DLD1 (cell line): ENCODE data around the gene SH3RF1.
"Not testable (repeated sequence)": the region's sequence is repeated elsewhere in the genome, so short reads cannot be mapped to it uniquely, and the experiment has no call there.

Experiments used
- in situ Hi-C: cut with HindIII; loops from 2 replicates; pipeline ENCODE4 v1.10.0; 2017; ENCODE audit warnings: low sequenced_read_pairs

SH3RF1 gene

GRCh38 chr4:169277838-169278237 is 7.1 kb upstream of the SH3RF1 start:
- in situ Hi-C loops, result not testable (repeated sequence)

- in situ Hi-C loops, result no loop called here
Observed at GRCh38 chr4:169275180-169275579, 4.4 kb upstream of the SH3RF1 start.

GRCh38 chr4:169274033-169274432 is 3.3 kb upstream of the SH3RF1 start:
- in situ Hi-C loops, result no loop called here

- in situ Hi-C loops, result no loop called here
Observed at GRCh38 chr4:169272265-169272886, 1.6 kb upstream of the SH3RF1 start.

DNA sequence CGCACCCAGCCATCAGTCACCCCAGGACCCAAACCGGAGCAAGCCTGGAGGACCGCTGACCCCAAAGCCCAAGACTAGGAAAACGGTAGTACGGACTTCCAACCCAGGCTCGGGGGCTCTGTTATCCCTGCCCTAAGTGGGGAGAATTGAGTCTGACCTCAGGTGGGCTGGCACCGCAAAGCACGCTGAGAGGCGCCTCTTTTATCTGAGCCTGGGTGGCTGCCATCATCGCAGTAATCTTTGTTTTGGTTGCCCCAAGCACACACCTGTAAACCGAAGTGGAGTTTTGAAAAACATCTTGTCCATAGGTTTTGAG is 894 bp upstream of the SH3RF1 start:
- in situ Hi-C loops, result no loop called here

- in situ Hi-C loops, result no loop called here
Observed at GRCh38 chr4:169269916-169270809, 593 bp downstream of the SH3RF1 start.

GRCh38 chr4:169268951-169269760 is 1.6 kb downstream of the SH3RF1 start:
- in situ Hi-C loops, result no loop called here

DNA sequence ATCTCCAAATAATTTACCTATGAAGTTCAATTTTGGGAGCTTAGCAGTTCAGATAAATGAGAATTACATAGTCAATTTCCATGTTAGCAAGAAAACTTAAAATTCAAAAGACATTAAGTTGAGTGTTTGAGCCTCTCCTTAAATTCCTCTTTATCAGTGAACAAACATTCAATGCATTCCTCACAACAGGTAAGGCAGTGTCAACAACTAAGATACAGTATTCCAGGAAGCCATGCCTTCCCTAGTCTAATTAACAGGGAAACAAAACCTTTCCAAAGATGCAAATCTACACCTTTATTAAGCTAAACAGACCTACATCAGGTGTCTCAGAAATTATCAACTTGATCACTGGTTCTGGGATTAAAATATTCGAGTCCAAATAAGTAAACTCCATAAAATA is 3.7 kb downstream of the SH3RF1 start:
- in situ Hi-C loops, result no loop called here

DNA sequence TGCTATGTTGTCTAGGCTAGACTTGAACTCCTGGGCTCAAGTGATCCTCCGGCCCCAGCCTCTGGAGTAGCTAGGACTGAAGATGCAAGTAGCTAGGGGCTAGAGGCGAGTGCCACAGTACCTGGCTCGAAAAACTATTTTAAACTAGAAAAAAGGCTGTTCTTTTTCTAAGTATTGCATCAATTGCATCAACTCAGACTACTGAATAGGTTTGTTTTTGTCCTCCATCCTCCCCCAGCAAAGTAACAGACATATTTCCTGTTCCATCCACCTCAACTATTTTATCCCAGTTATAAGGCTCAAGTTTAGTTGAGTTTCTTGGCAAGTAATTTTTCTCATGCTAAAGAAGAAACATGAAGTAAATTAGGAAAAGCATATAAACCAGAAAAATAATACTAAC is 4.1 kb downstream of the SH3RF1 start:
- in situ Hi-C loops, result no loop called here

DNA sequence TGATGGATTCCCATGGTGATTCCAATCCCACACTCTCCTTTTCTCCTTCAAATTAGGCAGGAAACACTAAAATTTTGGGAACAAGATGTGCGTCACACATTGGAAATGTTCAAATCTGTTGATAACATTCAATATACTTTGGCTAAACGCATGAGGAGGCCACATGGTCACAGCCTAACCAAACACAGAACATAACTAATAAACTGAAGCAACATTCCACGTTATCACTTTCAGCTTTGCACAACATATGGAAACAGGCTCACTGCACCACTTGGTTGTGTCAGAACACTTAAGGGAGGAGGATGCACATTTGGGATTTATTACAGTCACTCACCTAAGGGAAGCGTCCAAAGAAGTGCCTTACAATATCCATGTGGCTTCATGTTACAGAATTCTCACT is 4.7 kb downstream of the SH3RF1 start:
- in situ Hi-C loops, result no loop called here

DNA sequence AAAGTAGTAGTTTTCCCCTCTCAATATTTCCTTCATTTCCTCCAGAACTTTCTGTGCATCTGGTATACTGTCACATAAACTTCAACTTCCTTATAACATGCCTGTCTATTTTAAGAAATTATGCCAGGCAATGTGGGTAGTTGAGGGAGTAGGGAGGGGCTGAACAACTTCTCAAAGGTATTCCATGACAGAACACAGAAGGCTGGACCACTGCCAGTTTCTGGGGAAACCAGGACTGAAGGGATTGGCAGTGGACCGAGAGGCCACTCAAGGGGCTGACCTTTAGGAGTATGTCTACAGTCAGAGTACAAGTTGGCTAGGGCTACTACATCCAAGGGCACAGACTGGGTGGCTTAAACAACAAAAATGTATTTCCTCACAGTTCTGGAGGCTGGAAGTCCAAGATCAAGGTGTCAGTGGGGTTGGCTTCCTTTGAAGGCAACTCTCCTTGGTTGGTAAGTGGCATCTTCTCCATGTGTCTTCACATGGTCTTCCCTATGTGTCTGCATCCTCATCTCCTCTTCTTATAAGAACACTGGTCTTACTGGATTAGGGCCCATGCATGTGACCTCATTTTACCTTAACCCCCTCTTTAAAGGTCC is 6.9 kb downstream of the SH3RF1 start:
- in situ Hi-C loops, result no loop called here

GRCh38 chr4:169260217-169260866 is 10.4 kb downstream of the SH3RF1 start:
- in situ Hi-C loops, result no loop called here

DNA sequence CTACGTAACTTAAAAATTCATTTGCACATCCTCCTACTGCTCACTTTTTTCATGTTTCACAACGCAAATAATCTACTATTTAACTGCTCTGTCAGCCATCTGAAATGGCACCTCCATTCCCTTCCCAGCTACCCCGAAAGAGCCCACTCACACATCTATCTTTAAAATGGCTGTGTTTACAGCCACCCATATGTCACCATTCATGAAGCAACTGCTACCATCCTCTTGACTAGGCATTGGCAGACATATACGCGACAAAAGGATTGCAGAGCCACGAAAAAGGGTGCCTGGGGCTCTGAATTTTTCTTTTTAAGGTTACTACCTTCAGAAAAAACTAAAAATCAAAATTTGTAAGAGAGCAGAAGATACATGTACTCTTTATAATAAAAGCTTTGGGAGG is 11.5 kb downstream of the SH3RF1 start:
- in situ Hi-C loops, result no loop called here

DNA sequence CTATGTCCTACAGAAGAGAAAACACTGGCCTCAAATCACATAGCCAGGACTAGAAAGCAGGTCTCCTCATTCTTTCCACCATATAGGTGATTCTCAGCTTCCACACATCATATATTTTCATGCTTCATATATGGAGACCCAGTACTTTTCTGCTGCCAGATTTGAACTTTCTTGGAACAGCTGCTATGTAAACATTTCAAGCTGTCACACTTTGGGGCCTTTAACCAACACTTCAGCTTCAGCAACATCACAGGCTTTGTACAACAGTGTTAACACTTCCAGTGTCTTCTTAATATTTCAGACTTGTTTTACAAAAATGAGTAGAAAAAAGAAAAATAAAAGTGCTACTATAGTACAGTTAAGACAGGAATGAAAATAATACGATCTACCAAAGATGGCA is 12.6 kb downstream of the SH3RF1 start:
- in situ Hi-C loops, result no loop called here

DNA sequence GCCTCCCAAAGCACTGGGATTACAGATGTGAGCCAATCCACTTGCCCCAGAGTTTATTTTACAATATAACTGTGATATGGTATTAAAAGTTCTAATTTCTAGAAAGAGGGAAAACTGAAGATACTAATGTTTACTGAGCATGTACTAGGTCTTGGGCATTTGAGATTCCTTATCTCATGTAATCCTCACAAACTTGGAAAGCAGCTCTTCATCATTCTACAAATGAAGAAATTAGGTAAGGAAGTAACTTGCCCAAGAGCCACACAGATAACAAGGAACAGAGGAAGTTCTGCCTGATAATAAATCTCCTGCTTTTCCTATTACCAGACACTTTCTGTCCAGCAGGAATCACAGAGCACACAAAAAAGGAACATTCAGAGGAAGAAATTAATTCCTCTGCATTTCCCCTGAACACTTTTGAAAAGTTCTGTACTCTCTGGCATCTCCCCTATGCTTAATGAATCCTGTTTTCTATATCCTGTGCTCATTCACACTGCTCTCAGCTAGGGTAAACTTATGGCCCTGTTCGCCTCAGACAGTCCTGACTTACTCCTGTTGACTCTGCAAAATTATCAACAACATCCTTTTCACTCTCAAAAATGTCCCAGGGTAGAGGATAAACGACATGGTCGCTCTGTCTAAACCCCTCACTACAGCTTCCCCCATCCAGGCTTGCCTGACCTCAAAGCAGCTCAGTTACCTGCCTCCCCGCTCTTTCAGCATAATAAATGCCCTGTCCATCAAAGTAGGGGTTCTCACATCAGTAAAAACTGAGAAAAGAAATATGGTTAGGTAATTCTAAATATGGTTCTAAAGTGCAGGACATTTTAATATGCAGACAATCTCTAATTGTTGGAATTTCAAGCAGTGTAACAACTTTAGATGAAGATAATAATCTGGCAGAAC is 13.6 kb downstream of the SH3RF1 start:
- in situ Hi-C loops, result no loop called here

- in situ Hi-C loops, result no loop called here
Observed at GRCh38 chr4:169256101-169256612, 14.6 kb downstream of the SH3RF1 start.

DNA sequence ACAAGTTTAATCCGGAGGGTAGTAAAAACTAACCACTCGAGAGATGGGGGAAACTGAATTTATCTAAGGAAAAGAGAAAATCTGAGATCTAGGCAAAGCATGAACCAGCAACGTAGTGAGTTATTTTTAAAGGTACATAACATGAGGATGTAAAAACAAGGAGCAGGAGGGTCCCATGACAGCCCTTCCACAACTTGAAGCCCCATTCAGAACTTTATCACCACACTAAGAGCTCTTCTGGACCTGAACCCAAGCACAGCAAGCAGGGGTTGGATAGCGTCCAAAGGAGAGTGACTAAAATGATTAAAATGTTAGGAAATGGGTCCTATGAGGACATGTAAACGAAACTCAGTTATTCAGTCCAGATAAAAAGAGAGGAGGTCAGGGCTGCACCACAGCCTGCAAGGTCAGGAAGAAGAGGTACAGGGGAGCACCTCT is 16.2 kb downstream of the SH3RF1 start:
- in situ Hi-C loops, result no loop called here

GRCh38 chr4:169253904-169254303 is 16.9 kb downstream of the SH3RF1 start:
- in situ Hi-C loops, result no loop called here

- in situ Hi-C loops, result no loop called here
Observed at GRCh38 chr4:169253113-169253671, 17.6 kb downstream of the SH3RF1 start.
